Upper lobe of left lung (tissue), 4 donors: ENCODE results near the gene MEIOSIN.

Experiments
- EP300 ChIP-seq, 4 donors: sonication (generic); formaldehyde crosslinking; IDR thresholded peaks; one replicate each; pipeline ENCODE4 v1.5.1; 2017; ENCODE audit warnings: antibody characterized with exemption in 4 of 4, control low read depth in 2 of 4
- POLR2AphosphoS5 ChIP-seq, 2 donors: sonication (generic); formaldehyde crosslinking; IDR thresholded peaks; one replicate each; pipeline ENCODE4 v1.5.1; 2017; ENCODE audit warnings: antibody characterized with exemption in 2 of 2
- TF ChIP-seq, protein P1 (sequence below), 6 experiments: fragments of 450-650 bp in 4 of 6; fragments of 200-600 bp in 2 of 6; sonication (generic) in 2 of 6; IDR thresholded peaks; one replicate each; pipeline ENCODE4 v1.5.1; 2016 to 2019; ENCODE audit warnings: antibody characterized with exemption in 6 of 6

DNA sequence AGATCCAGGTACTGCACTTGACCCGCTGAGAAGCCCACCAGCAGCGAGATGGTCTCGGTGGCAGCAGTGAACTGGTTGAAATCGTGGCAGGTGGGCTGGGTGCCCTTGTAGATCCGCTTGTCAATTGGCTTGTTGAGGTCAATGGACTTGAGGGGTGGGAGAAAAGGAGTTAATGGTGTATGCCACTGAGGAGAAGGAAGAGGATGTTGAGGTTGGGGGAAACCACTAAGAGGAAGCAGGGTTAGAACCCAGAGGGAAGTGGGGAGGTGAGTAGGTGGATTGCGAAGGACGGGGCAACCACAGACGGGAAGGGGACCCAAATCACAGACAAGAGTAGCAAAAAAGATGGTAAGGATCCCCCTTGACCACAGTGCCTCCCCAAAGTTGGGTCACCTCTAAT lies 57.7 kb downstream of the MEIOSIN start:
- TF ChIP-seq POLR2AphosphoS5 (IDR thresholded peaks at IDR 0.05) (peak; percentile 19 to 41), EP300 (IDR thresholded peaks at IDR 0.05) (no peak)
- TF ChIP-seq, protein P1, sequence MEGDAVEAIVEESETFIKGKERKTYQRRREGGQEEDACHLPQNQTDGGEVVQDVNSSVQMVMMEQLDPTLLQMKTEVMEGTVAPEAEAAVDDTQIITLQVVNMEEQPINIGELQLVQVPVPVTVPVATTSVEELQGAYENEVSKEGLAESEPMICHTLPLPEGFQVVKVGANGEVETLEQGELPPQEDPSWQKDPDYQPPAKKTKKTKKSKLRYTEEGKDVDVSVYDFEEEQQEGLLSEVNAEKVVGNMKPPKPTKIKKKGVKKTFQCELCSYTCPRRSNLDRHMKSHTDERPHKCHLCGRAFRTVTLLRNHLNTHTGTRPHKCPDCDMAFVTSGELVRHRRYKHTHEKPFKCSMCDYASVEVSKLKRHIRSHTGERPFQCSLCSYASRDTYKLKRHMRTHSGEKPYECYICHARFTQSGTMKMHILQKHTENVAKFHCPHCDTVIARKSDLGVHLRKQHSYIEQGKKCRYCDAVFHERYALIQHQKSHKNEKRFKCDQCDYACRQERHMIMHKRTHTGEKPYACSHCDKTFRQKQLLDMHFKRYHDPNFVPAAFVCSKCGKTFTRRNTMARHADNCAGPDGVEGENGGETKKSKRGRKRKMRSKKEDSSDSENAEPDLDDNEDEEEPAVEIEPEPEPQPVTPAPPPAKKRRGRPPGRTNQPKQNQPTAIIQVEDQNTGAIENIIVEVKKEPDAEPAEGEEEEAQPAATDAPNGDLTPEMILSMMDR (IDR thresholded peaks at IDR 0.05): no peak
